Frontal cortex (tissue), 4 donors: ENCODE results near the gene SELL. TPM values are rescaled to one million over a fixed set of nuclear protein-coding genes. Genes with fewer than 3 reads are reported as not detected.
"Not testable (repeated sequence)": the region's sequence is repeated elsewhere in the genome, so short reads cannot be mapped to it uniquely, and the experiment has no call there.

Experiments
- DNase-seq, 2 donors: peaks; one replicate each; pipeline ENCODE4 v3.0.0; 2012; ENCODE audit warnings: low spot score in 2 of 2
- FAIRE-seq: peaks from 2 replicates; lab custom pipeline; 2012; peaks lifted over from hg19 to GRCh38; lab: Jason Lieb, UNC
- total RNA-seq: library from RNA; depleted of rRNA; stranded (reverse); fragments of >200 nt; gene quantifications from one replicate; pipeline ENCODE4 v1.2.3, GENCODE V29; 2014
- donor health status: control.
- donor health status: control.
- donor health status: control.

Gene SELL
- total RNA-seq, 1 donor from 2014 or later, result 0.82 TPM

GRCh38 chr1:169708647-169709046, 2.8 kb downstream of the SELL start:
- DNase-seq (no peak), FAIRE-seq (no peak)

- FAIRE-seq (no peak), DNase-seq (no peak)
Observed at GRCh38 chr1:169707912-169708604, 3.4 kb downstream of the SELL start.

GRCh38 chr1:169704797-169705196, 6.6 kb downstream of the SELL start:
- no peak for DNase-seq
- no peak for FAIRE-seq

GRCh38 chr1:169701261-169702005, 10.0 kb downstream of the SELL start:
- no peak for DNase-seq
- no peak for FAIRE-seq

- no peak for DNase-seq
- no peak for FAIRE-seq
Observed at GRCh38 chr1:169699707-169700106, 11.7 kb downstream of the SELL start.

GRCh38 chr1:169698976-169699375, 12.4 kb downstream of the SELL start:
- no peak for DNase-seq
- no peak for FAIRE-seq

GRCh38 chr1:169697755-169698154, 13.7 kb downstream of the SELL start:
- FAIRE-seq, result no peak
- DNase-seq, result no peak

- FAIRE-seq (no peak), DNase-seq (no peak)
Observed at GRCh38 chr1:169696273-169697100, 14.9 kb downstream of the SELL start.

GRCh38 chr1:169694304-169695075, 16.9 kb downstream of the SELL start:
- no peak for FAIRE-seq
- no peak for DNase-seq

GRCh38 chr1:169692756-169693460, 18.5 kb downstream of the SELL start:
- DNase-seq, result no peak
- no peak for FAIRE-seq

GRCh38 chr1:169690489-169690888, 20.9 kb downstream of the SELL start:
- no peak for DNase-seq
- FAIRE-seq, result no peak

- no peak for DNase-seq
- FAIRE-seq, result no peak
Observed at GRCh38 chr1:169689395-169689794, 22.0 kb downstream of the SELL start.

- not testable (repeated sequence) for DNase-seq, FAIRE-seq
Observed at GRCh38 chr1:169688377-169688776, 23.0 kb downstream of the SELL start.

- no peak for DNase-seq
- no peak for FAIRE-seq
Observed at GRCh38 chr1:169683661-169684060, 27.8 kb downstream of the SELL start.

- not testable (repeated sequence) for DNase-seq, FAIRE-seq
Observed at GRCh38 chr1:169683168-169683567, 28.3 kb downstream of the SELL start.

- DNase-seq, result no peak
- no peak for FAIRE-seq
Observed at GRCh38 chr1:169682071-169682470, 29.3 kb downstream of the SELL start.

- no peak for FAIRE-seq
- DNase-seq, result no peak
Observed at GRCh38 chr1:169681140-169681539, 30.3 kb downstream of the SELL start.

- no peak for DNase-seq
- no peak for FAIRE-seq
Observed at GRCh38 chr1:169680377-169681019, 30.9 kb downstream of the SELL start.

- FAIRE-seq, result no peak
- DNase-seq, result no peak
Observed at GRCh38 chr1:169679692-169680091, 31.7 kb downstream of the SELL start.
